ENCODE results near the gene TAF15.

TAF15 gene

GRCh38 chr17:35821308-35821707 is 12.0 kb downstream of the TAF15 start:
- no peak for DNase-seq

- no peak for DNase-seq
Observed at GRCh38 chr17:35825206-35825605, 15.9 kb downstream of the TAF15 start.

DNA sequence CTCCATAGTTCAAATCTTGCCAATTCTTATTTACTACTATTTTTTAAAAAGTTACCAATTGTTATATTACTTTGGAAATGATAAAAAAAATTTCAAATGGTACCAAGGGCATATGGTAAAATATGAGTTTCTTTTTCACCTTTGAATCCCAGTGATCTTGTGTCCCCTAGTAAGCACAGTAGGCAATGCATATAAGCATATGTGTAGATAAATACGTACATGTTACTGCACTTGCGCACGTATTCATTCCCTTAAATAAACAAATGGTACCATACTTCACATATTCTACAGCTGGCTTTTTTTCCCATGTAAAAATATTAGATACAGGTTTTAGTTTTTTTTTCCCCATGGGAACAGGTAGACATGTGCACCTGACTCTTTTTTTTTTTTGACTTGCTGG is 31.8 kb downstream of the TAF15 start:
- DNase-seq: no peak

- no peak for DNase-seq
Observed at GRCh38 chr17:35841505-35841904, 32.2 kb downstream of the TAF15 start.

GRCh38 chr17:35842239-35842638 is 33.0 kb downstream of the TAF15 start:
- DNase-seq: no peak

- DNase-seq: no peak
Observed at GRCh38 chr17:35843698-35844097, 34.4 kb downstream of the TAF15 start.

GRCh38 chr17:35844547-35844946 is 35.3 kb downstream of the TAF15 start:
- DNase-seq: no peak

DNA sequence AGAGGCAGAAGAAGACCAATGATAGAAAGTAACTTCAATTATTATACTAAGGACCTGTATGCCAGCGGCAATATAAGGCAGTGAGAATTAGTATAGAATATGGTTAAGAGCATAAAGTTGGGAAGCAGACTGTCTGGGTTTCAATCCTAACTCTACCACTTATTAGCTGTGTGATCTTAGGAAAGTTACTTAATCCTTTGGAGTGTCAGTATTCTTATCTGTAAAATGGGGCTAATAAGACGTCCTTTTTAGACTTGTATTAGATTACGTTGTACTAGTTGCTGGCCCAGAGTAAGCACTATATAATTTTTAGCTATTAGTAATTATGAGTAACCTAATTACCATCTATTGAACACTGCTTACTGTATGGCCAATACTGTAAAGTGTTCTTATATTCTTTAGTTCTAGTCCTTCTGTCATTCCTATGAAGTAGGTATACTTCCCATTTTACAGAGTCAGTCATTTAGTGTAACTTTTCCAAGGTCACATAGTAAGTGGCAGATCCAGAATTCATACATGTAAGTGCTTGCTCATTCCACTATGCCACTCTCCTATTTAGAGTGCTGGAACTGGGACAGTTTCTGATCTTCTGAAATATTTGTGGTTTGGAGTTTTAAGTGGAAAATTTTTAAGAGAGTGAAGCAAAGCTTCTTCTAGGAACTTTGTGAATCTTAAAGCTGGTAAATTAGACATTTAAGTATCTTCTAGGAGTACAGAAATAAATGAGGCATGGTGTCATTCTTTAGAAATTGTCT is 36.9 kb downstream of the TAF15 start:
- no peak for DNase-seq

DNA sequence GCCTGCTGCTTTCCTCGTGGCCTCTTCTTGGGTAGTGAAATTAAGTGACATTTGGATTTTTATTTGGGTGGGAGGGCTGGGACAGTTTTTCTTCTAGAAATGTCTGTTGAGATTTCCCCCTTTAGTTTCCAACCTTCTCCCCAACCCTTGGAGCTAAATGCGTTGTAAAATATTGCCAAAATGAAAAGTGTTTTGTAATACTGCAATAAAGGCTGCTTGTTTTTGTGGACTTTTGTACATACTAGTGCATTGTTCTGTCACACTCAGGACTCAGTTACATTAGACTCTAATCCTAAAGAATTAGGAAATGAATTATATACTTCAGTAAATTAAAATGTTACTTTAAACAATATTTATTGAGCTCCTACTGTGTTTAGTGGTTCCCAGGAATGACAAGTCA is 37.7 kb downstream of the TAF15 start:
- DNase-seq: no peak

DNA sequence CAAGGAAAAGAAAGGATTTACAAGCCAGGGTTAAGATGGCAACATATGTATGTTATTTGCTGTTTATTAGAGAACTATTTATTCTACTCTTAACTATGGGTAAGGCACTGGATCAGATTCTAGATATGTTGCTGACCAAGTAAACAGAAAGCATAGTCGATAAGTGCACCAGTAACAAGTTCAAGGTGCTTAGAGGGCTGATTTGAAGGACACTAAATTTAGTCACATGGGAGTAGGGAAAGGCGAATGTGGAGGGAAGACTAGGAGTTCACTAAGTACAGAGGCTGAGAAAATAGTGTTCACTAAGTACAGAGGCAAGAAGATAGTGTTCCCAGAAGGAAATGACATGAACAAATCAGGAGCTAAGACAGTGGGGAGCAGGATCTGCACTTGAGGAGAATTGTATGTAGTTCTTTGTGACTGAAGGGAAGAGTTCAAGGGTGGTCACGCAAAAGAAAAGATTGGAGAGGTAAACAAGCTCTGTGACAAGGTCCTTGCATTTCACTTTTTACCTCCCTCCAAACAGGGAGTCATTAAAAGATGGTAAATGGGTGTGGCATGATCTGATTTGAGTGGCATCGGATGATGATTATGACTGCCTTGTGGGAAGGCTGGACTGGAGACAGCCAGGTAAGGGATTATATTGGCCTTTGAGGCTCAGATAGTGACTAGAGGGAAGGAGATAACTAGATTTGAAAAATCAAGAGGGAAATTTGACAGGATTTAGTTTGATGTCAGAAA is 38.5 kb downstream of the TAF15 start:
- DNase-seq: no peak

DNA sequence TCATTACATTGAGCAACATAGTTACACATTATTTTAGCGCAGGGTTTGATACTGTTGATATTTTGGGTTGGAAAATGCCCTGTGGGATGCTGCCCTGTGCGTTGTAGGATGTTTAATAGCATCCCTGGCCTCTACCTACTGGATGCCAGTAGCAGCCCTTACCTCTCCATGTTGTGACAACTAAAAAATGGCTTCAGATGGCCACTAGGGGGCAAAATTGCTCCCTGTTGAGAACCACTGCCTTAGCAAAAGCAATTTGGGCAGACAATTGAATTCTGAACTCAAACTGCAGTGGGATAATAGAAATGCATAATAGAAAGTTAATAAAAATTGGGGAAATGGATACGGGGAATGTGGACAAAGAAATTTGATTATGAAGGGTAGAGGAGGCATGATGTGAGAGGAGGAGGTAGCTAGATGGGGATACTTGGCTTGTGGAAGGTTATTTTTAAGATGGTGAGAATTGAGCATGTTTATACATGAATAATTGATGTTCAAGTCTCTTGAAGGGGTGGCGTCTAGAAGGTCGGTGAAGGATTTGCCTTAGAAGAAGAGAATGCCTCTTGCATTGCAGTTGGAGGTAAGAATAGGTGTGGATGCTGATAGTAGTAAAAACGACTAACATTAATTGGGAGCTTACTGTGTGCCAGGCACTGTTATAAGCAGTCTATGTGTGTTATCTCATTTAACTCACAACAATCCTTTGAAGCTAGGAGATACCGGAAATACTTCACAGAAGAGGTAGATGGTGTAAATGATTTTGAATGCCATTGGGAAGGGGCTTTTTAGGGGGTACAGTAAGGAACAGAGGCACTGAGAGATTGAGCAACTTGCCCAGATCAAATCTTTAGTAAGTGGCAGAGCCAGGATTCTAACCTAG is 40.4 kb downstream of the TAF15 start:
- DNase-seq: no peak

DNA sequence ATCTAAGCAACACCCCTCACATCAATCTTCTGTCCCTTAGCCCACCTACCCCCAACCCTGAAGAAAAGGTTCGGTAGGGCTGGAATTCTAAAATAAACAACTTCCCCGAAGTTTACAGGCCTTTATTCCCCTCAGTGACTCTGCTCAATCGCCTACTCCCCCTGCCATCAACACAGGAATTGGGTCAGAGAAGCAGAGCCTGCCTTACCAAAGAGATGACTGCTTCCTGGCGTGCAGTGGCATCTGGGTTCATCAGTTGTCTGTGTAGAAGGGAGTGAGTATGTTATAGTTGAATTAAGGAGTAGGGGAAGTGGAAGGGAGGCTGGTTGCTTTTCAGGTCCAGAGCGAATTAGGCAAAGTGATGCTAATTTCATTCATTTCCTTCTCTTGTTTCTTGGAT is 46.7 kb downstream of the TAF15 start:
- DNase-seq: no peak

- DNase-seq: no peak
Observed at GRCh38 chr17:35856603-35857002, 47.3 kb downstream of the TAF15 start.

- DNase-seq: no peak
Observed at GRCh38 chr17:35864853-35865252, 55.6 kb downstream of the TAF15 start.

DNA sequence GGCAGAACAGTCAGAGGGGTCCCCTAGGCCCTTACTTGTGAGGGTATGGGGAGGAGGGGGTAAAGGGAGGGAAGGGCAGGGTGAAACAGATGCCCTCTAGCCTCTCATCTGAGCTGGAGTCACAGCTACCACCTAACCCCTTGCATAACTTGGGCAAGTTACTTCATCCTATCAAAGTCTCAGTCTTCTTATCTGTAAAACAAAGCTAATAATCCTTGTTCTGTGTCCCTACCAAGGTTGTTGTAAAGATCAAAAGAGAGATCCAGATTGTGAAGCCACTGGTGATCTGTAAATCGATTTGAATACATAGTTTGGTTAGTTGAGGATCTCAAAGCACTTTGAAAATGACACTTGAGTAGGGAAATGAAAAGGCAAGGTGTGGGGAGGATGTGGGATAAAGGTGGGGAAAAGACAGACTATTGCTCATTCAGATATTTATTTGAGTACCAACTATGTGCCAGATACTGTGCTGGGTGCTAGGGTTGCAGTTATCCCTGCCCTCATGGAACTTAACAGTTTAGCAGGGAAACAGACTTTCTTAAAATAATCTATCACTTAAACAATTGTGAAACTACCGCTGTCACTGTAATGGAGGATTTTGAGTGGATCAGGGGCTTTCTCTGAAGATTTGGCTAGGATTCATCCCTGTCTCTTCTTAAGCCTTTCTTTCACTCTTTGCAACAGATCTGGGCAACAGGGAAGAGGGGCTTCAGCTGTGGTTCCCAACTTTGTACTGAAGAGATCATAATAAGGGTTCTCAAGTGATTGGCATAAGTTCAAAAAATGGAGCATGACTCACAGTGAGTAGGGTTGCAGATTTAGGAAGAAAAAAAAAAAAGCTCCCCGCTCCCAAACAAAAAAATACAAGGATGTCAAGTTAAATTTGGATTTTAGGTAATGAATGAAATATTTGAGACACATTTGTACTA is 56.4 kb downstream of the TAF15 start:
- DNase-seq: no peak

- no peak for DNase-seq
Observed at GRCh38 chr17:35866341-35866950, 57.2 kb downstream of the TAF15 start.

GRCh38 chr17:35867574-35867973 is 58.3 kb downstream of the TAF15 start:
- DNase-seq: no peak

DNA sequence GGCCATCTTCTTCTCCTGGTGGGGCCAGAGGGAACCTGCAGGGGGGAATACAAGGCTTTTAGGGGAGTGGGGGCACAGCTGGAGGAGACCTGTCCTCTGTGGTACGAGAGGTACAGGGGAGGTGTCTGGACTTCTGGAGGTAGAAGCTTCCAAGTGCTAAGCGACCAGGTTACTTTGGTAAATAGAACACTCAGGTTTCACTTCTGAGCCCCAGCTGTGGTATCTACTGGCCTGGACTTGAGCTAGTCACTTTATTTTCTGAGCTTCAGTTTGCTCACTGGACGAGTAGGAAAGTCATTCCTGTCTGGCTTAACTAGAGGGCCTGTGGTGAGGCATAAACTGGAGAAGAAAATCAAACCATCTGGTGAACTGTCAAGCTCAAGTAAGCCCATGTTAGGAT is 59.5 kb downstream of the TAF15 start, which contains the start of gene HEATR9:
Gene HEATR9, minus strand, starts transcription at position 155 of the 400 bp plus-strand sequence. Its CDS starts 149 bp downstream, at position 6.
- no peak for DNase-seq

- no peak for DNase-seq
Observed at GRCh38 chr17:35870906-35871819, 61.9 kb downstream of the TAF15 start.

DNA sequence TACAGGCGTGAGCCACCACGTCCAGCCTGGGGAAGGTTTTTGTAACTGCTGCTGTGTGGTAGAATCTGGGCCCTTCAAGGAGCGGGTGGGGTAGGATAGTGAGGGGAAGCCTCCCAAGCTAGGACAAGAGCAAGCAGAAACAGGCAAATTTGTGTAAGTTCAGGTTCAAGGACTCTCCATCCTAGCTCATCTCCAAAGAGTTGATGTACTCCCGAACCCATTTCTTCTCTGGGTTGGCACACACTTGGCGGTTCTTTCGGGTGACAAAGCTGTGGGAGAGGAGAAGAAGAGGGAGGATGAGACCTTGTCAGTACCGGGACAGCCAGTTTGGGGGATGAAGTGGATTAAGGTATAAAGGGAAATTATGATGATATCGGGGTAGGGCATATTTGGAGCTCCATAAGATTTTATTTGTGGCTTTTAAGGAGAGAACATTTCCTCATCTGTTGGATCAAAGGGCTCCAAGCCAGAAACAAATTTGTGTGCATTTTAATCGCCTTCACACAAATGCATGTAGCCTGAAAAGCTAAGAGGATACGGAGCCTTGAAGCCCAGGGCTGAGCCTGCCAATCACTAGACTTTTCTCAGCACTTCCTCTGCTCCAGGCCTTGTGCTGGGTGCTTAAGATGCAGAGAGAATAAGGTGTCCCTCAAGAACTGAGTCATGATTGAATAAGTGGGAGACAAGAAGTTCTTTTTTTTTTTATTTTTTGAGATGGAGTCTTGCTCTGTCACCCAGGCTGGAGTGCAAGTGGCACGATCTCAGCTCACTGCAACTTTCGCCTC is 63.1 kb downstream of the TAF15 start:
- DNase-seq: no peak
